Activated CD4-positive, alpha-beta memory T cell treated with anti-CD3 and anti-CD28 coated beads for 36 hours (primary cell): ENCODE data around the gene EMC9. TPM values are rescaled to one million over a fixed set of nuclear protein-coding genes. Genes with fewer than 3 reads are reported as not detected.

Experiments used
- CTCF ChIA-PET: fragments of 350-600 bp; sonication (Branson Sonifier 250); formaldehyde crosslinking; loops from one replicate; lab custom pipeline; 2021; ENCODE audit warnings: antibody characterized with exemption, inconsistent platforms; lab: Charles Lee
- POLR2A ChIA-PET: fragments of 350-600 bp; sonication (Branson Sonifier 250); formaldehyde crosslinking; loops from one replicate; lab custom pipeline; 2021; ENCODE audit warnings: antibody characterized with exemption; lab: Charles Lee
- DNase-seq: peaks from one replicate; pipeline ENCODE4 v3.0.0-alpha.2; 2020
- H3K27ac Mint-ChIP-seq: one replicate; pipeline ENCODE4 v1.8.0; 2021; ENCODE audit warnings: mixed read lengths
- H3K27me3 Mint-ChIP-seq: one replicate; pipeline ENCODE4 v1.8.0; 2021; ENCODE audit warnings: mixed read lengths
- H3K36me3 Mint-ChIP-seq: one replicate; pipeline ENCODE4 v1.8.0; 2021; ENCODE audit warnings: mixed read lengths
- H3K4me1 Mint-ChIP-seq: one replicate; pipeline ENCODE4 v1.8.0; 2021; ENCODE audit warnings: low read depth, mixed read lengths
- H3K4me3 Mint-ChIP-seq: one replicate; pipeline ENCODE4 v1.8.0; 2021; ENCODE audit warnings: mild to moderate bottlenecking, mixed read lengths
- H3K9me3 Mint-ChIP-seq: one replicate; pipeline ENCODE4 v1.8.0; 2021; ENCODE audit warnings: mixed read lengths
- intact Hi-C: fragments of 100-400 bp; cut with micrococcal nuclease; formaldehyde crosslinking; loops from one replicate; pipeline ENCODE4 v1.15.1; 2023
- total RNA-seq, 2 experiments: library from RNA; stranded (reverse); gene quantifications; one replicate each; pipeline ENCODE4 v1.2.3, GENCODE V29; 2021

The EMC9 gene
- total RNA-seq, 2 experiments from 2014 or later: 40.0 to 40.9 TPM

DNA sequence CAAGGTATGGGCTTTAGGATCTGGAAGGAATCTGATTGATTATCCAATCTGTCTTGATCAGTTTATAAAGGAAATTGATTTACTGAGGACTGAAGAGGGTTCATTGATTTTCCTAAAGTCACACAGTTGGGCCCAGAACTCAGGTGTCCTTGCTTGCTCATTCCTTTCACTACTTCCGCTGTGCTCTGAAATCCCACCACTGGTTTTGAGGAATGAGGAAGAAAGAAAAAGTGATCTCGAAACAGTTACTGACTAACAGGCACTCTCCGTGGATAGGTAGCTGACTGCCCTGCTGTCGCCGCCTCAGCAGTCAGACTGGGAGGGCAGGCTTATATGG, 11.0 kb downstream of the EMC9 start, which contains the start of gene FITM1:
Gene FITM1, plus strand, starts transcription at position 280 of the 337 bp plus-strand sequence. CDS start 905 bp downstream, outside the sequence.
- Mint-ChIP-seq H3K27me3 (no peaks in the 10 kb centered on the region), H3K4me3 (no peak within 1 kb of the TSS), H3K4me1 (peaks cover 22% of the 10 kb centered on the region), H3K36me3 (no peaks in the 10 kb centered on the region), H3K27ac (no peak within 1 kb of the TSS), H3K9me3 (no peaks in the 10 kb centered on the region)
- intact Hi-C loops: no loop called here
- no peak for DNase-seq
- CTCF ChIA-PET: interaction anchor here (0.8 to 0.9 kb wide), 2 partner anchors 11 to 72 kb away, joined by 3 read pairs; partner anchors contain the start of gene EMC9
- POLR2A ChIA-PET: no interaction called here

DNA sequence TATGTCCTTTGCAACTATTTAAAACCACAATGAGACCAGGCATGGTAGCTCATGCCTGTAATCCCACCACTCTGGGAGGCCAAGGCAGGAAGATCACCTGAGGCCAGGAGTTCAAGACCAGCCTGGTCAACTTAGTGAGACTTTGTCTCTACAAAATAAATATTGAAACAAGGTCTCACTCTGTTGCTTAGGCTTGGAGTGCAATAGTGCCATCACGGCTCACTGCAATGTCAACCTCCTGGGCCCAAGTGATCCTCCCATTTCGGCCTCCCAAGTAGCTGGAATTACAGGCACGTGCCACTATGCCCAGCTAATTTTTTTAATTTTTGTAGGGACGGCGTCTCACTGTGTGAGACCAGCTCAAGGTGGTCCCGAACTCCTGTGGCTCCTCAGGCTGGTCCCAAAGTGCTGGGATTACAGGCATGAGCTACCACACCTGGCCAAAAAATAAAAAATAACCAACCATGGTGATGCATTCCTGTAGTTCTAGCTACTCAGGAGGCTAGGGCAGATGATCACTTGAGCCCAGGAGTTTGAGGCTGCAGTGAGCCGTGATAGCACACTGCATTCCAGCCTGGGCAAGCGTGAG, 11.9 kb downstream of the EMC9 start:
- H3K27ac Mint-ChIP-seq: no peak overlapping the region
- no peaks in the 10 kb centered on the region for H3K9me3 Mint-ChIP-seq
- ChIA-PET CTCF (interaction anchor here (0.7 kb wide), 1 partner anchor 38 kb away, joined by 3 read pairs; no protein-coding TSS in a partner anchor), POLR2A (interaction anchor here (0.6 kb wide), 1 partner anchor 17 kb away, joined by 3 read pairs; the partner anchor contains the start of gene PSME2)
- H3K36me3 Mint-ChIP-seq: no peaks in the 10 kb centered on the region
- no peak overlapping the region for H3K4me3 Mint-ChIP-seq
- peaks cover 18% of the 10 kb centered on the region for H3K4me1 Mint-ChIP-seq
- no peaks in the 10 kb centered on the region for H3K27me3 Mint-ChIP-seq
- DNase-seq: no peak
- intact Hi-C loops: no loop called here

DNA sequence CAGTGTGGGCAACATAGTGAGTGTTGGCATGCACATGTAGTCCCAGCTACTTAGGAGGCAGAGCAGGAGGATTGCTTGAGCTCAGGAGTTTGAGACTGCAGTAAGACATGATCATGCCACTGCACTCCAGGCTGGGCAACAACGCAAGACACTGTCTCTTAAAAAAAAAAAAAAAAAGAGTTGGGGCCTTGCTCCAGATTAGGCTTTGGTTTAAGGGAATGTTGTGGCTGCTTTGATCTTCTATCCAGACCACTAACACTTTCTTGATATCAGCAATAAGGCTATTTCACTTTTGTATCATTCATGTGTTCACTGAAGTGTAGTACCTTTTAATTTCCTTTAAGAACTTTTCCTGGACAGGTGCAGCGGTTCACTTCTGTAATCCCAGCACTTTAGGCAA, 13.7 kb downstream of the EMC9 start:
- intact Hi-C loops: no loop called here
- no peaks in the 10 kb centered on the region for H3K27me3 Mint-ChIP-seq
- ChIA-PET POLR2A (interaction anchor here (4.9 kb wide), 1 partner anchor 12 kb away, joined by 27 read pairs; the partner anchor contains the start of genes DCAF11 and NRL), CTCF (interaction anchor here (0.6 to 1.7 kb wide), 2 partner anchors 18 to 19 kb away, joined by 3 read pairs; no protein-coding TSS in a partner anchor)
- H3K9me3 Mint-ChIP-seq: no peaks in the 10 kb centered on the region
- no peak for DNase-seq
- H3K4me1 Mint-ChIP-seq: peaks cover 12% of the 10 kb centered on the region
- peaks cover 5% of the 10 kb centered on the region for H3K36me3 Mint-ChIP-seq
- no peak overlapping the region for H3K4me3 Mint-ChIP-seq
- no peak overlapping the region for H3K27ac Mint-ChIP-seq

DNA sequence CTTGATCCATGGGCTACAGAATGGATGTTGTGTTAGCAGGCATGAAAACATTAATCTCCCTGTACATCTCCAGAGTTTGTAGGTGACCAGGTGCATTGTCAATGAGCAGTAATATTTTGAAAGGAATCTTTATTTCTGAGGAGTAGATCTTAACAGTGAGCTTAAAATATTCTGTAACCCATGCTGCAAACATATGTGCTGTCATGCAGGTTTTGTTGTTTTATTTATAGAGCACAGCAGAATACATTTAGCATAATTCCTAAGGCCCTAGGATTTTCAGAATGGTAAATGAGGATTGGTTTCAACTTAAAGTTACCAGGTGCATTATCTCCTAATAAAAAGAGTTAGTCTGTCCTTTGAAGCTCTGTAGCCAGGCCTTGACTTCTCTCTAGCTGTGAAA, 14.5 kb downstream of the EMC9 start:
- Mint-ChIP-seq H3K9me3 (no peaks in the 10 kb centered on the region), H3K4me1 (peaks cover 5% of the 10 kb centered on the region), H3K36me3 (peaks cover 9% of the 10 kb centered on the region), H3K27me3 (no peaks in the 10 kb centered on the region), H3K4me3 (no peak overlapping the region), H3K27ac (no peak overlapping the region)
- CTCF ChIA-PET: interaction anchor here (0.6 to 1.7 kb wide), 2 partner anchors 17 to 19 kb away, joined by 3 read pairs; no protein-coding TSS in a partner anchor
- POLR2A ChIA-PET: interaction anchor here (1.2 to 4.9 kb wide), 3 partner anchors 9 to 20 kb away, joined by 3 to 27 read pairs (median 8); partner anchors contain the start of genes DCAF11, NRL, PSME1 and PSME2
- DNase-seq: no peak
- intact Hi-C loops: no loop called here

DNA sequence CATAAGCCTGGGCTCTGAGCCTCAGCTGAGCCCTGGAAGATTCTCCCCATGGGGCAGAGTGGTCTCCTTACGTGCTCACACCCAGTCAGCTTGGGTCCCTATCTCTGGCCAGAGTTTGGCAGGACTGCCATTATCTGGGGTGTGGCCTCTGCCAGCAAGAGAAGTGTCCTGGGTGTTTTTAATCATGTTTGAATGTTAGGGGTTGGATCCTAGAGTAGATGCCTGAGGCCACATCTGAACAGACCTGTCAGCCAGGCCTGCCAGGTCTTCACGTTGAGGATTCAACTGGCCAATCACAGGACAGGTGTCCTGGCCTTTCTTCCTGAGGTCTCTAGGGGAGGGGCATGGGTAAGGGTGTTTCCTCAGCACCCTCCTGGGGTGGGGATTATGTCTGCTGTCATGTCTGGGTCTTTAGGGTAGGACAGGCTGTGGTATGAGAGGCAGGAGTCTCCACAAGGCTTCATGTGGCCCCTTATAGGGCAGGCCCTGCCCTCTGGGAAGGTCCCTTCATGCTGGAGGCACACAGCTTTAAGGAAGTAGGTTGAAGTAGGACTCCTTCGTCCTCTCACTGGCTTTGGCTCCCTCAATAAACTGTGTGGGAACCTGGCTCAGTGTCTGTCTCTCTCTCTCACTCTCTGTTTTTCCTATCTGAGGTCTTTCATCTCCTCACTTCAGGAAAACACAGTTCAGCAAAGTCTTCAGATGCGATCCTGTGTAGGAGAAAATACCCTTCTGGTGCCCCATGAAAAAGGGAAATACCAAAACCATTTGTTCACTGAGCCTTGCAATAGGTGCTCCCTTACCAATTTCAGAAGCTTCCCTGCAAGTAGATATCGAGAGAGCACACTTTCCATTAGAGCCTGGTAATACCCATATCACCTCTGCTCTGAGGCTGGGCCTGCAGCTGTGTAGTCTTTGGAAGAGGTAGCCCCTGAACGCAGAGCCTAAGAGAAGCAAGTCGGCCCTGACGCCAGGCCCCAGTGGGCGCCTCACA, 17.7 kb downstream of the EMC9 start:
- Mint-ChIP-seq H3K4me1 (no peaks in the 10 kb centered on the region), H3K27me3 (no peaks in the 10 kb centered on the region), H3K9me3 (no peaks in the 10 kb centered on the region), H3K4me3 (no peak overlapping the region), H3K27ac (no peak overlapping the region), H3K36me3 (peaks cover 25% of the 10 kb centered on the region)
- ChIA-PET CTCF (interaction anchor here (0.8 to 1.5 kb wide), 4 partner anchors 12 to 38 kb away, joined by 3 to 5 read pairs (median 4); partner anchors contain the start of genes IRF9 and PSME1), POLR2A (interaction anchor here (0.6 to 4.9 kb wide), 3 partner anchors 8 to 91 kb away, joined by 3 to 27 read pairs (median 4); partner anchors contain the start of genes DCAF11, NRL and PSME1)
- intact Hi-C loops: no loop called here
- no peak for DNase-seq

DNA sequence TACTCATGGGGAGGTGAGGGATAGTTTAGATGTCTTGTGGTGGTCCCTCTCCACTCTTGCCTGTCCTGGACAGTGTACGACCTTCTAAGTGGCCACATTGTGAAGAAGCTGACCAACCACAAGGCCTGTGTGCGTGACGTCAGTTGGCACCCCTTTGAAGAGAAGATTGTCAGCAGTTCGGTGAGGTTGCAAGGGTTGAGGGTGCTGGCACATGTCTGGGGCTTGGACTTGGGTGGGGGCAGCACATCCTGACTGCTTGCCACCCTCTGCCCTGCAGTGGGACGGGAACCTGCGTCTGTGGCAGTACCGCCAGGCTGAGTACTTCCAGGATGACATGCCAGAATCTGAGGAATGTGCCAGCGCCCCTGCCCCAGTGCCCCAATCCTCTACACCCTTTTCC, 18.5 kb downstream of the EMC9 start:
- no peaks in the 10 kb centered on the region for H3K4me1 Mint-ChIP-seq
- H3K36me3 Mint-ChIP-seq: peaks cover 29% of the 10 kb centered on the region
- ChIA-PET CTCF (interaction anchor here (1.5 kb wide), 1 partner anchor 13 kb away, joined by 3 read pairs; the partner anchor contains the start of gene PSME1), POLR2A (no interaction called here)
- no peak overlapping the region for H3K4me3 Mint-ChIP-seq
- H3K27ac Mint-ChIP-seq: no peak overlapping the region
- intact Hi-C loops: no loop called here
- DNase-seq: no peak
- H3K27me3 Mint-ChIP-seq: no peaks in the 10 kb centered on the region
- no peaks in the 10 kb centered on the region for H3K9me3 Mint-ChIP-seq

DNA sequence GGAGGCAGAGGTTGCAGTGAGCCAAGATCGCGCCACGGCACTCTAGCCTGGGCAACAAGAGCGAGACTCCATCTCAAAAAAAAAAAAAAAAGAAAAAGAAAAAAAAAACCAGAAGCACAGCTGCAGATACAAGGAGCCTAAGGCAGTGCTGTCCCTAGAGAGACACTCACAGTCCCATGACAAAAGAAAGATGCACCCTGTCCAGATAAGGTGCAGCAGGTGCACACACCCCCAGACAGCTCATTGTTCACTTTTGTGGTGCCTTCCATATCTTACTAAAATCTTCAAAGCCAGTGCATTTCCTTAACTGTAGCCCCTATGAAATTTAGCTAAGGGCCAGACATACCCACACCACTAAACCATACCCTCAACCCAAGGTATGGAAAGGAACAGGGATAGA, 19.0 kb downstream of the EMC9 start:
- no peak overlapping the region for H3K4me3 Mint-ChIP-seq
- no peaks in the 10 kb centered on the region for H3K4me1 Mint-ChIP-seq
- no peaks in the 10 kb centered on the region for H3K27me3 Mint-ChIP-seq
- no peak overlapping the region for H3K27ac Mint-ChIP-seq
- intact Hi-C loops: no loop called here
- H3K9me3 Mint-ChIP-seq: no peaks in the 10 kb centered on the region
- peaks cover 33% of the 10 kb centered on the region for H3K36me3 Mint-ChIP-seq
- ChIA-PET POLR2A (no interaction called here), CTCF (no interaction called here)
- no peak for DNase-seq

DNA sequence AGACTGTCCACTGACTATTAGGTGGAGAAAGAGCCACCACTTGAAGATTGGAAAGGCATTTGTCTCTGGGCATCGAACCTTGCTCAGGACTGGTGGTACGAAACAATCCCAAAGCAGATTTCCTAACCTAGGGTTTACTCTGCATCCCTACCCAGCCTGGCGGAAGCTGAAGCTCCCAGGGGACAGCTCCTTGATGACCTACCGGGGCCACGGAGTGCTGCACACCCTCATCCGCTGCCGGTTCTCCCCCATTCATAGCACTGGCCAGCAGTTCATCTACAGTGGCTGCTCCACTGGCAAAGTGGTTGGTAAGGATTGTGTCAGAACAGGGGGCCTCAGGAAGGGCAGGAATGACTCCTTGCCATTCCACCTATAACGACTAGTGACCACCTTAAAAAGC, 20.2 kb downstream of the EMC9 start:
- no peaks in the 10 kb centered on the region for H3K9me3 Mint-ChIP-seq
- no peak overlapping the region for H3K4me3 Mint-ChIP-seq
- CTCF ChIA-PET: no interaction called here
- H3K4me1 Mint-ChIP-seq: peaks cover 11% of the 10 kb centered on the region
- POLR2A ChIA-PET: interaction anchor here (0.8 to 1.0 kb wide), 2 partner anchors 13 kb away, joined by 3 to 4 read pairs; no protein-coding TSS in a partner anchor
- DNase-seq: no peak
- intact Hi-C loops: no loop called here
- H3K27me3 Mint-ChIP-seq: no peaks in the 10 kb centered on the region
- H3K27ac Mint-ChIP-seq: no peak overlapping the region
- peaks cover 40% of the 10 kb centered on the region for H3K36me3 Mint-ChIP-seq

DNA sequence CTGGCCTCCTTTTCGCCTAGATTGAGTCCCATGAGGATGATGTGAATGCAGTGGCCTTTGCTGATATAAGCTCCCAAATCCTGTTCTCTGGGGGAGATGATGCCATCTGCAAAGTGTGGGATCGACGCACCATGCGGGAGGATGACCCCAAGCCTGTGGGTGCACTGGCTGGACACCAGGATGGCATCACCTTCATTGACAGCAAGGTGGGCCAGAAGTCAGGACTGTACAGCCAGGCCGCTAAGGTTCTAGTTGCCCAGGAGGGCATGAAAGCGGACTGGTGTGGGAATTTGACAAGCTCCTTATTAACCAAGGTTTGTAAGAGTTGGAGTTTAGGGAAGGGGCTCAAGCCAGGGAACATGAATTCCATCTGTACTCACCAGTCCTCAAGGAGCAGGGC, 21.7 kb downstream of the EMC9 start:
- CTCF ChIA-PET: interaction anchor here (1.0 kb wide), 1 partner anchor 11 kb away, joined by 7 read pairs; no protein-coding TSS in a partner anchor
- peaks cover 20% of the 10 kb centered on the region for H3K4me1 Mint-ChIP-seq
- peaks cover 49% of the 10 kb centered on the region for H3K36me3 Mint-ChIP-seq

DNA sequence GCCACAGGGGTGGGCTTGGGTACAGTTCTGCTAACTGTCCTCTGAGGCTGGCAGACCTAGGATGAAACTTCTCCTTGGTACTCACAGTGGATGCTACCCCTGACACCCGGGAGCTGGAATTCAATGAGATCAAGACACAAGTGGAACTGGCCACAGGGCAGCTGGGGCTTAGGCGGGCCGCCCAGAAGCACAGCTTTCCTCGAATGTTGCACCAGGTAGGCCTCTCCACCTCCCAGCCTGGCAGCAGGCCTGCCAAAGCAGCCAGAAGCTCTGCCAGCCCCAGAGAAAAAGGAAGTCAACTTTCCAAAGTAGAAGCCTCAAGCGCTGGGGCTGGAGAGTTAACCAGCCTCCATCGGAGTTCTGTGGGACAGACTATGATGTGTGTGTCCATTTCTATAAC, 24.2 kb downstream of the EMC9 start:
- H3K9me3 Mint-ChIP-seq: no peaks in the 10 kb centered on the region
- DNase-seq: no peak
- ChIA-PET POLR2A (interaction anchor here (0.6 to 6.6 kb wide), 4 partner anchors 9 to 163 kb away, joined by 3 to 73 read pairs (median 16); partner anchors contain the start of gene PSME1), CTCF (interaction anchor here (0.8 to 4.6 kb wide), 4 partner anchors 9 to 89 kb away, joined by 3 to 33 read pairs (median 6); partner anchors contain the start of gene IRF9)
- H3K4me1 Mint-ChIP-seq: peaks cover 20% of the 10 kb centered on the region
- H3K4me3 Mint-ChIP-seq: no peak overlapping the region
- H3K27me3 Mint-ChIP-seq: no peaks in the 10 kb centered on the region
- intact Hi-C loops: no loop called here
- H3K27ac Mint-ChIP-seq: no peak overlapping the region
- H3K36me3 Mint-ChIP-seq: peaks cover 40% of the 10 kb centered on the region

More for the DNA sequence above, 21.7 kb downstream of the EMC9 start:
- Mint-ChIP-seq H3K27me3 (no peaks in the 10 kb centered on the region), H3K4me3 (no peak overlapping the region), H3K27ac (no peak overlapping the region), H3K9me3 (no peaks in the 10 kb centered on the region)
- POLR2A ChIA-PET: interaction anchor here (1.1 to 6.6 kb wide), 2 partner anchors 13 to 17 kb away, joined by 4 to 73 read pairs; partner anchors contain the start of gene PSME1
- intact Hi-C loops: no loop called here
- no peak for DNase-seq

DNA sequence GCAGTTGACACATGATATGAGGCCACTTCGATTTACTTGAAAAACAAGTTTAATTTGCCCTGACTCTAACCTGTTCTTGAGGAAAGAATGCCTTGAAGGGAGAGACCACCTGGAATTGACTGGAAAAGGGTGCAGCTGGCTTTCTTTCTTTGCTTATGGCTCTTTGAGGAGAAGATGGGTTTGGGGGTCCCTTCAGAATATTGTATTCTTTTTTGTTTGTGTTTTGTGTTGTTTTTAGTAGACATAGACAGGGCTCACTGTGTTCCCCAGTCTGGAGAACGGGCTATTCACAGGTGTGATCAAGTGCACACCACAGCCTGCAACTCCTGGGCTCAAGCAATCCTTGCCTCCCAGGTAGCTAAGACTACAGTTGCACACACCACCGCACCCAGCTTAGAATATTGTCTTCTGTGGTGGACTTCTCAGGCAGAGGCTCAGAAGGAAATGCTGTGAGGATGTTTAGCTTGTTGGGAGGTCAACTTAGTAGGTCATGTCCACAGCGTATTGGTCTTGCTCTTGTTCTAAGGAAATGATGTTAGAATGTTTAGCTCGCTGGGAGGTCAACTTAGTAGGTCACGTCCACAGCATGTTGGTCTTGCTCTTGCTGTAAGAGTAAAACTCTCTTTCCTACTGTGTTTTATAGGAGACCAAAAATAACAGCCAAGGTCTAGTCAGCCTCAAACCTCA, 25.1 kb downstream of the EMC9 start:
- POLR2A ChIA-PET: interaction anchor here (0.9 to 6.6 kb wide), 7 partner anchors 10 to 158 kb away, joined by 3 to 73 read pairs (median 27); partner anchors contain the start of genes EMC9, PSME1, PSME2 and RNF31
- no peaks in the 10 kb centered on the region for H3K9me3 Mint-ChIP-seq
- peaks cover 20% of the 10 kb centered on the region for H3K4me1 Mint-ChIP-seq
- no peak for DNase-seq
- peak overlapping the region; percentile 95 for H3K4me3 Mint-ChIP-seq
- peak overlapping the region; percentile 100 for H3K27ac Mint-ChIP-seq
- H3K27me3 Mint-ChIP-seq: no peaks in the 10 kb centered on the region
- CTCF ChIA-PET: interaction anchor here (0.7 to 4.6 kb wide), 11 partner anchors 8 to 217 kb away, joined by 3 to 33 read pairs (median 5); partner anchors contain the start of genes EMC9, IRF9, PCK2 and PSME2
- intact Hi-C loops: no loop called here
- peaks cover 38% of the 10 kb centered on the region for H3K36me3 Mint-ChIP-seq
